GM12892 (cell line): Measurements from ENCODE around the gene GOLPH3L.
"Not testable (repeated sequence)": the region's sequence is repeated elsewhere in the genome, so short reads cannot be mapped to it uniquely, and the experiment has no call there.

ENCODE experiments used
- POLR2A ChIP-seq: IDR thresholded peaks from 2 replicates; pipeline ENCODE4 v1.6.1; 2011; ENCODE audit warnings: low read depth, low read length, control low read depth
- POLR2AphosphoS5 ChIP-seq: IDR thresholded peaks from 2 replicates; pipeline ENCODE4 v1.6.1; 2011; ENCODE audit warnings: low read depth, low read length, control low read depth

DNA sequence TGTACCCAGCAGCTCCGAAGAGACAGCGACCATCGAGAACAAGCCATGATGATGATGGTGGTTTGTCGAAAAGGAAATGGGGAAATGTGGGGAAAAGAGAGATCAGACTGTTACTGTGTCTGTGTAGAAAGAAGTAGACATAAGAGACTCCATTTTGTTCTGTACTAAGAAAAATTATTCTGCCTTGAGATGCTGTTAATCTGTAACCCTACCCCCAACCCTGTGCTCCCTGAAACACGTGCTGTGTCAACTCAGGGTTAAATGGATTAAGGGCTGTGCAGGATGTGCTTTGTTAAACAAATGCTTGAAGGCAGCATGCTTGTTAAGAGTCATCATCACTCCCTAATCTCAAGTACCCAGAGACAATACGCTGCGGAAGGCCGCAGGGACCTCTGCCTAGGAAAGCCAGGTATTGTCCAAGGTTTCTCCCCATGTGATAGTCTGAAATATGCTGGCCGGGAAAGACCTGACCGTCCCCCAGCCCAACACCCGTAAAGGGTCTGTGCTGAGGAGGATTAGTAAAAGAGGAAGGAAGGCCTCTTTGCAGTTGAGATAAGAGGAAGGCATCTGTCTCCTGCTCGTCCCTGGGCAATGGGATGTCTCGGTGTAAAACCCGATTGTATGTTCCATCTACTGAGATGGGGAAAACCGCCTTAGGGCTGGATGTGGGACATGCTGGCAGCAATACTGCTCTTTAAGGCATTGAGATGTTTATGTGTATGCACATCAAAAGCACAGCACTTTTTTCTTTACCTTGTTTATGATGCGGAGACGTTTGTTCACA, 61.9 kb downstream of the GOLPH3L start:
- TF ChIP-seq POLR2A, POLR2AphosphoS5: not testable (repeated sequence)
